BJ (cell line): ENCODE results near the gene CEP85L. TPM values are rescaled to one million over a fixed set of nuclear protein-coding genes. Genes with fewer than 3 reads are reported as not detected.

ENCODE experiments used
- CTCF ChIA-PET: fragments of 350-600 bp; formaldehyde crosslinking; extraction: SDS; loops from one replicate; lab custom pipeline; 2021; ENCODE audit warnings: antibody characterized with exemption, inconsistent platforms; lab: Yijun Ruan, JAX
- POLR2A ChIA-PET: fragments of 300-600 bp; sonication (Branson Sonifier 250); formaldehyde crosslinking; extraction: SDS; loops from one replicate; lab custom pipeline; 2021; ENCODE audit warnings: antibody characterized with exemption; lab: Charles Lee
- DNase-seq: peaks from one replicate; pipeline ENCODE4 v3.0.0-alpha.2; 2011; ENCODE audit warnings: low read depth
- H3K27me3 ChIP-seq: 2 replicates; pipeline ENCODE4 v1.6.0; 2011; ENCODE audit warnings: low read length; ENCODE audit not compliant: control insufficient read depth, insufficient read depth
- H3K36me3 ChIP-seq: 2 replicates; pipeline ENCODE4 v1.5.1; 2011; ENCODE audit warnings: low read length; ENCODE audit not compliant: control insufficient read depth, insufficient read depth
- H3K4me3 ChIP-seq: 2 replicates; pipeline ENCODE4 v1.5.1; 2011; ENCODE audit warnings: low read depth, mild to moderate bottlenecking, control low read depth, low read length
- polyA plus RNA-seq: library from polyadenylated mRNA; depleted of rRNA; stranded (reverse); fragments of >200 nt; gene quantifications from 2 replicates; pipeline ENCODE4 v1.2.3, GENCODE V29; 2011
- TF ChIP-seq, protein P1 (sequence below): IDR thresholded peaks from 2 replicates; pipeline ENCODE4 v1.5.1; 2011; ENCODE audit warnings: low read depth, mild to moderate bottlenecking, control low read depth, inconsistent platforms, low read length, moderate library complexity; ENCODE audit not compliant: insufficient read depth

The CEP85L gene
- polyA plus RNA-seq, 1 experiment, result 2.6 TPM

DNA sequence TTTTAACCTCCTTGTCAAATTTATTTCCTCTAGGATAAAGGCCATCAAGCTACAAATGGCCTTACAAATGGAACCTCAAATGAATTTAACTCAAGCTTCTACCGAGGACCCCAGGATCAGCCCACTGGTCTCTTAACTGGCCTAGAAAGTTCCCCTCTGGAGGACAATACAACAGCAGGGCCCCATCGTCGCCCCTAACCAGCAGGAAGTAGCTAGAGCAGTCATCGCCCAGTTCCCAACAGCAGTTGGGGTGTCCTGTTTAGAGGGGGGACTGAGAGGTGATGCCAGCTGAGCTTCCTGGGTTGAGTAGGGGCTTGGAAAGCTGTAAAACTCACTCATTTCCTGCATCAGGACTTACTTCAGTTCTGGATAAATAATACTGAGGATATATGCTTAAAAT lies 25.6 kb downstream of the CEP85L start:
- CTCF ChIA-PET, result interaction anchor here (1.2 kb wide), 1 partner anchor 175 kb away, joined by 3 read pairs; no protein-coding TSS in a partner anchor
- no peak overlapping the region for H3K4me3 ChIP-seq
- TF ChIP-seq, protein P1, sequence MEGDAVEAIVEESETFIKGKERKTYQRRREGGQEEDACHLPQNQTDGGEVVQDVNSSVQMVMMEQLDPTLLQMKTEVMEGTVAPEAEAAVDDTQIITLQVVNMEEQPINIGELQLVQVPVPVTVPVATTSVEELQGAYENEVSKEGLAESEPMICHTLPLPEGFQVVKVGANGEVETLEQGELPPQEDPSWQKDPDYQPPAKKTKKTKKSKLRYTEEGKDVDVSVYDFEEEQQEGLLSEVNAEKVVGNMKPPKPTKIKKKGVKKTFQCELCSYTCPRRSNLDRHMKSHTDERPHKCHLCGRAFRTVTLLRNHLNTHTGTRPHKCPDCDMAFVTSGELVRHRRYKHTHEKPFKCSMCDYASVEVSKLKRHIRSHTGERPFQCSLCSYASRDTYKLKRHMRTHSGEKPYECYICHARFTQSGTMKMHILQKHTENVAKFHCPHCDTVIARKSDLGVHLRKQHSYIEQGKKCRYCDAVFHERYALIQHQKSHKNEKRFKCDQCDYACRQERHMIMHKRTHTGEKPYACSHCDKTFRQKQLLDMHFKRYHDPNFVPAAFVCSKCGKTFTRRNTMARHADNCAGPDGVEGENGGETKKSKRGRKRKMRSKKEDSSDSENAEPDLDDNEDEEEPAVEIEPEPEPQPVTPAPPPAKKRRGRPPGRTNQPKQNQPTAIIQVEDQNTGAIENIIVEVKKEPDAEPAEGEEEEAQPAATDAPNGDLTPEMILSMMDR, result no peak
- POLR2A ChIA-PET, result interaction anchor here (0.6 kb wide), 1 partner anchor 139 kb away, joined by 3 read pairs; no protein-coding TSS in a partner anchor
- DNase-seq, result no peak
- peaks cover 1% of the 10 kb centered on the region; the same call in 1 of the 2 replicates for H3K36me3 ChIP-seq
- no peaks in the 10 kb centered on the region for H3K27me3 ChIP-seq

DNA sequence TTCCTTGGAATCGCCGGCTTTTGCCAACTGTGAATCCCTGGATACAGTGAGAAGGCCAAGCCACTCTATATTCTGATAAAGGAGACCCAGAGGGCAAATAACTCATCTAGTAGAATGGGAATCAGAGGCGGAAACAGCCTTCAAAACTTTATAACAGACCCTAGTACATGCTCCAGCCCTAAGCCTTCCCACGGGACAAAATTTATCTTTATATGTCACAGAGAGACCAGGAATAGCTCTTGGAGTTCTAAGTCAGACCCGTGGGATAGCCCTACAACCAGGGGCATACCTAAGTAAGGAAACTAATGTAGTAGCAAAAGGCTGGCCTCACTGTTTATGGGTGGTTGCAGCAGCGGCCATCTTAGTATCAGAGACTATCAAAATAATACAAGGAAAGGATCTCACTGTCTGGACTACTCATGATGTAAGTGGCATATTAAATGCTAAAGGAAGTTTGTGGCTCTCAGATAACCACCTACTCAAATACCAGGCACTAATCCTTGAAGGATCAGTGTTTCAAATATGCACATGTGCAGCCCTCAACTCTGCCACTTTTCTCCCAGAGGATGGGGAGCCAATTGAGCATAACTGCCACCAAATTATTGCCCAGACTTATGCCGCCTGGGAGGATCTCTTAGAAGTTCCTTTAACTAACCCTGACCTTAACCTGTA lies 29.5 kb downstream of the CEP85L start:
- CTCF ChIA-PET, result no interaction called here
- POLR2A ChIA-PET, result no interaction called here
- Histone ChIP-seq H3K27me3 (no peaks in the 10 kb centered on the region), H3K4me3 (no peak overlapping the region), H3K36me3 (no peaks in the 10 kb centered on the region)
- DNase-seq, result no peak
- TF ChIP-seq, protein P1, result no peak

DNA sequence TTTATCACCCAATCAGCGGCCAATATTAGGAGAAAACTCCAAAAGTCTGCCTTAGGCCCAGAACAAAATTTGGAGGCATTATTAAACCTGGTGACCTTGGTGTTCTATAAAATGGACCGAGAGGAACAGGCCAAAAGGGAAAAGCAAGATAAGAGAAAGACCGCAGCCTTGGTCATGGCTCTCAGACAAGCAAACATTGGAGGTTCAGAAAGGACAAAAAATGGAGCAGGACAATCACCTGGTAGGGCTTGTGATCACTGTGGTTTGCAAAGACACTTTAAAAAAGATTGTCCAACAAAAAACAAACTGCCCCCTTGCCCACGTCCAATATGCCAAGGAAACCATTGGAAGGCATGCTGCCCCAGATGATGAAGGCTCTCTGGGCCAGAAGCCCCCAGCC lies 31.2 kb downstream of the CEP85L start:
- POLR2A ChIA-PET, result no interaction called here
- CTCF ChIA-PET, result no interaction called here

DNA sequence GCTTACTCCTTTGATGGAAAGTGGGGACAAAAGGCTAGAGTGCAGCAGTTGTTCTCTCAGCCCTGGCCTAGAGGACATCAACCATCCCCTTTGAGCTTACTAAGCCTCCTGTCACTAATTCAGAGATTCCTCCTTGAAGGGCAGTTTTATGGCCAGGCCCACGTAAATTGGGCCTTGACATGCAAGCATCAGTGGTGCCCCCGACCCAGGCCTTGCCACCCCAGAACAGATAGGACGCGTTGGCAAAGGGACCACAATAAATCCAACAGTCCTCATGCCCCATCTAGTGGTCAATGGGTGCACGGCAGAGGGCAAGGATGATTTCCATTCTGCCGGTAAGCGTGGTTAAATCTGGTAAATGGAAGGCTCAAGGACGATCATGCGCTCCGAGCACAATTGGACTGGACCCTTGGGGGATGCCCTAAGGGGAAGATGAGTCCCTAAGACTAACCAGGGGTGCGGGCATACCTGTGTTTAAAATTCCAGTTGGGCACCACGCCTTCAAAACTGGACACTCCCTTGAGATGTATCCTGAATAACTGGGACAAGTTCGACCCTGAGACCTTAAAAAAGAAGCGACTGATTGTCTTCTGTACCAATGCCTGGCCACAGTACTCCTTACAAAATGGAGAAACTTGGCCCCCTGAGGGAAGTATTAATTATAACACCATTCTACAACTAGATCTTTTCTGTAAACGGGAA lies 32.6 kb downstream of the CEP85L start:
- no peaks in the 10 kb centered on the region for H3K27me3 ChIP-seq
- TF ChIP-seq, protein P1, result peak; percentile 93
- ChIA-PET POLR2A (no interaction called here), CTCF (interaction anchor here (0.7 to 1.0 kb wide), 10 partner anchors 9 to 644 kb away, joined by 3 to 8 read pairs (median 4); no protein-coding TSS in a partner anchor)
- DNase-seq, result no peak
- H3K36me3 ChIP-seq, result no peaks in the 10 kb centered on the region
- H3K4me3 ChIP-seq, result no peak overlapping the region

More for the DNA sequence above, 31.2 kb downstream of the CEP85L start:
- H3K27me3 ChIP-seq, result no peaks in the 10 kb centered on the region
- H3K36me3 ChIP-seq, result no peaks in the 10 kb centered on the region
- no peak for DNase-seq
- TF ChIP-seq, protein P1, result no peak
- H3K4me3 ChIP-seq, result no peak overlapping the region

DNA sequence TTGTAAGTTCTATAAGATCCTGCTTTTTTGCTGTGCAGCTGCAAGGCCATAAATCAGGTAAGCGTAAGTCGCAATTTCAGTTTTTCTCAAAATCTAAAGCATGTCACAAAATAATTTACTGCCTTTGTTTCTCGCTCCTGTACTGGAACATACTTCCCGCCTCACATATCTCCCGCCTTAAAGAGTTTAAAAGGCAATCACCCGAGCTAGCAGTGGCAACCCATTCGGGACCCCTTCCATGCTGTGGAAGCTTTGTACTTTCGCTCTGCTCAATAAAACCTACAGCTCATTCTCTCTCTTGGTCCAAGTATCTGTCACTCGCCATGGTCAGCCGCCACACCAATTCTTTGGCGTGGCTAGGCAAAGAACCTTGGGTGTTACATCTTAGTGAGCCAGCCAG lies 34.0 kb downstream of the CEP85L start:
- TF ChIP-seq, protein P1, result no peak
- Histone ChIP-seq H3K36me3 (no peaks in the 10 kb centered on the region), H3K4me3 (no peak overlapping the region), H3K27me3 (no peaks in the 10 kb centered on the region)
- ChIA-PET POLR2A (no interaction called here), CTCF (interaction anchor here (0.6 to 1.5 kb wide), 4 partner anchors 80 to 332 kb away, joined by 3 to 7 read pairs (median 4); no protein-coding TSS in a partner anchor)
- DNase-seq, result no peak
